DMS53 (cell line): ENCODE results near the gene ATP6V1G1.
"Not testable (repeated sequence)": the region's sequence is repeated elsewhere in the genome, so short reads cannot be mapped to it uniquely, and the experiment has no call there.

ENCODE experiments used
- DNase-seq: peaks from one replicate; lab custom pipeline; 2025; lab: John Stamatoyannopoulos, UW

Gene ATP6V1G1

DNA sequence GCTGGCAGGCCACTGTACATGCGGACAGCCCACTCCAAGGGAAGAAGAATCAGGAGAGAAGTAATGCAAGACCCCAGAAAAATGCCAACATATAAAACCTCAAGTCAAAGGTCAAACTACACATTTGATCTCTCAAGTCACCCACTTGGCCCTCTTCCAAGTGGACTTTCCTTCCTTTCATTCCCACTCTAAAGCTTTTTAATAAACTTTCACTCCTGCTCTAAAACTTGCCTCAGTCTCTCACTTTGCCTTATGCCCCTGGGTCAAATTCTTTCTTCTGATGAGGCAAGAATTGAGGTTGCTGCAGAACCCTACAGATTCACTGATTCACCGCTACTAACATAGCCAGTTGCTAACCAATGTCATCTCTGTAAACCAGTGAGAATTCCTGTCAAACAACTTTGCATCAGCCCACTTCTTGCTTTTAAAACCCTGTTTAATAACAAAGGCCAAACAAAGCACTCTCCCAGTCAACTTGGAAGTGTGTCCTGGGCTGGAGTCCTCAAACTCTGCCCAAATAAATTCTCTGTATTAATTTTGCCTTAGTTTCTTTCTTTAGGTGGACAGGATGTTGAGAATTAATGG lies 6.9 kb upstream of the ATP6V1G1 start:
- DNase-seq = peak; percentile 5

DNA sequence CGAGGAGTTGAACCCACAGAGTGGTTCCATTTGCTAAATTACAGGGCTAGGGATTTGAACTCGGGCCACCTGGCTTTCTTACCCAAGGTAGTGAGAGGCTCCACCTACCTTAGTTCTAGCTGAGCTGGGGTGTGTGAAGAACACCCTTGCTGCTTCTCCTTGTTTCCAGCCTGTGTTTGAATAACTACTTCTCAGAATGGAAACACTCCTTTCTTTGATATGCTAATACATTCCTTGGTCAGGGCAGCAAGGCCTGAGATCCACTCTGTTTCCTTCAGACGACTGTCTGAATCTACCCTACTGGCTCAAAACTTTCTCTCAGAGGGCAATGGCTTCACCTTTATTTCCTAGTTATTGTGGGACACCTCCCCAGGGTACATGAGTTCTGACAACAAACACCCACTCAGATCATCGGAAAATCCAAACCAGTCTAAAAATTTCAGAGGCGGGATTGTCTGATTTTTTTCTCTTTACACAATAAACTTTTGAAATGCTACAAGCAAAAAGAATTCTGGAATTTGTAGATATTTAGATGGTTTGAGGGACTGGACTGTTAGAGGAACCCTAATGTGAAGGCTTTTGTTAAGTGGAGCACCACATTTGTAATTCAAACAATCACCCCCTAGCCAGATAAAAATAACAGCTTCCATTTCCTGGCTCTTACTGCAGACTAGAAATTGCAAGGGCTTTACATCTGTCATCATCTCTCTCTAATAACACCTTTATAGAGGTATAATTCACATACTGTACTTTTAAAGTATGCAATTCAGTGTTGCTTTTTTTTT lies 4.0 kb upstream of the ATP6V1G1 start:
- no peak for DNase-seq

DNA sequence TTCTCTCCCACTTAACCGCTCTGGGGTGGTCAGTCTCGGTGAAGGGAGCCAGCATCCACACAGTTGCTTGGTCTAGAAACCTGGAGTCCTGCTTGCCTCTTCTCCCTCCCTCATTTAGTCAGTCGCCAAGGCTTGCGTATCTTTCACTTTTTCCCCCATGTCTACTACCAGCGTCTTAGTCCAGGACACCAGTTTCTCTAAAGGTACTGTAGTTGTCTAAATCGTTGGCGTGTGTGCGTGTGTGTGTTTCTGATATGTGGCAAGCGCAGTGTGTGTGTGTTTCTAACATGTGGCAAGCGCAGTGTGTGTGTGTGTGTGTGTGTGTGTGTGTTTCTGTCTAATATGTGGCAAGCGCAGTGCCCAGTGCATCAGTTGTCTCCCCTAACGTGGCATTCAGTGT lies 641 bp downstream of the ATP6V1G1 start:
- DNase-seq = peak; percentile 50

DNA sequence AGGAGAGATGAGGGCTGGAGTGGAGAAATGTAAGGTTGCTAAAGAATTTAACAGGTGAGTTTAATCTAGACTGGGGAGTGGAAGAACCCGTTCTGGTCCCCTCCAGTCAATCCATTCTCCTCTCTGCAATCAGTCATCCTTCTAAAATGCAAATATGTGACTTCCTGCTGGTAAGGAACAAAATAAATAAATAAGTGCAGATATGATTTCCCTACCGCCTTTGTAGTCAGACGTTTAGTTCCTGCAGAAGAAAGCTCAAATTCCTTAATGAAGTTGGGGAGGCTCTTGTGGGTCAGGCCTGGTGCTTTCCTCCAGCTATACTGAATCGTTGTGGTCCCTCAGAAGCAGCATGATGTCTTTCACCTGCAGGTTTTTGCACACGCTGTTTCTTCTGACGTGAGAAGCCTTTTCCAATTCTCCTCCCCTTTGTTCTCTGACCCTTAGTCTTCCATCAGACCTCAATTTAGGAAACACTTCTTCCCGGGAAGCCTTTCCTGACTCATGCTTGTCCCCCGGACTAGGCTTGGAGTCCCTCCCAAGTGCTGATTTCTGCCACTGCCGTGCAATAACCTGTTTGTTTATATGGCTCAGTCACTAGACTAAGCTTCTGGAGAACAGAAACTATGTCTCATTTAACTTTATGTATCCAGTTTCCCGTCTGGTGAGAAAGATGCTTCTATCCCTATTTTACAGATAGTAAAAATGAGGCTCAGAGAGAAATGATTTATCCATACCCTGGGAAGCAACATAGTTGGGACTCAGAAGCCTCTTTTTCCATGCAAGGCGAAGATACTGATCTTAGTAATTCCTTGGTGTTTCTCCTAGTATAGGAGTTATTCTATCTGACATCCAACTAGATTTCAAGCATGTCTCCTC lies 1.3 kb downstream of the ATP6V1G1 start:
- DNase-seq = peak; percentile 50

DNA sequence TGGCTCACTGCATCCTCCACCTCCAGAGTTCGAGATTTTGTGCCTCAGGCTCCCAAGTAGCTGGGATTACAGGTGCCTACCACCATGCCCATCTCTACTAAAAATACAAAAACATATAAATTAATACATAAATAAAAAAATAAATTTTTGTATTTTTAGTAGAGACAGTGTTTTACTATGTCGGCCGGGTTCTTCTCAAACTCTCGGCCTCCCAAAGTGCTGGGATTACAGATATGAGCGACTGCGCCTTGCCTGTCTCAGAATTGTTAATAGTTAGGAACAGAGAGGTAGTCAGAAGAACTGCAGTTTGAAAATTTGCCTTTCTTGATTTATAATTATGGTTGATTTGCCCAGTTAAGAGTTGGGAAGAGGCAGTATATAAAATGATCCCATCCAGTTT lies 2.8 kb downstream of the ATP6V1G1 start:
- no peak for DNase-seq

DNA sequence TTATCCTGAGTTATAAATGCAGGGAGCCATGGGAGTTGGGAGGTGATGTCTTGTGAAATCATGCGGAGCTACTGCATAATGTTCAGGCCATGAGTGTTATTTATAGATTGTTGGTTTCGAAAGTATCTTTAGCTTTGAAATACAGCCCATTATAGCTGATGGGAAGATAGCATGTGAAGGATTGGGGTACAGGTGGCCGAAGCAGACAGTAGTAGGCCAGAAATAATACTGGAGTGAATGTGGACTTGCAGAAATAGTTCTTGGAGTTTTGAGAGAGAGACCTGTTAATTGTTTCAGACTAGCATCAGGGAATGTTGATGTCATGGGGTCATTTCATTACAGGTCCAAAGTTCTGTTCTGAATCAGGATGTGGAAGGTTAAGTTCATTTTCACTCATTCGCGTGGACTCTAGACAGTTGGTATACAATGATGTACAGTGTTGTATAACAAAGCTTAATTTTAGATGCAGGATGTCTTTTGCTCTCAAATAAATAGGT lies 3.8 kb downstream of the ATP6V1G1 start:
- no peak for DNase-seq

DNA sequence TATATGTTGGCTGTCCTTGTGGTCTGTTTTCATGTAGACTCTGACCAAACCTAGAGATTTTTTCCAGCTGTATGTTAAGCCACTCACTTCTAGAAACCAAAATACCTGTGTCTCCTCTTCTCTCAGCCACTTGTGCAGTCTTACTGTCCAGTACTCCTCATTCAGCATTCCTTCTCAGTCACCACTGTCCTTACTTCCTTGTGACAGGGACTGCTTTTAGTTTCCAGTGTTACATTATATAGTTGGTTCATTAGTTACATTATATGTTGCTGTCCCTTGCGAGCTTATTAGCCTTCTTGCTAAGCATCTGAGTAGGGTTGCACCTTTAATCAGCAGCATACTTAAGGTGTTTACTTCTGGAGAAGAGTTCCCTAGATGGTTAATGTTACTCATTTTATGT lies 4.3 kb downstream of the ATP6V1G1 start:
- DNase-seq = no peak

DNA sequence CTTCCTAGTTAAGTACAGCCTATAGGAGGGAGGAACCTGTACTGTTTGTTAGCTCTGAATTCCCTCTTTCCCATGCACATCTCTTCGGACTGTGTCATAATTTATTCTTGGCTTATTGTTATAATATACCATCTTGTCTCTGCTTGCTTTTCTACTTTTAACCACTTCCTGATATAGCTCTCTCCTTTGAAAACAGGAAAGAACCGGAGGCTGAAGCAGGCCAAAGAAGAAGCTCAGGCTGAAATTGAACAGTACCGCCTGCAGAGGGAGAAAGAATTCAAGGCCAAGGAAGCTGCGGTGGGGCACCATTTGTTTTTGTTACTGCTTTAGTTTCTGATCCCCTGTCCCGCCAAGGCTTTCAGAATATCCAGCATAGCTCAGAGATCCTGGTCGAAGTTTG lies 4.8 kb downstream of the ATP6V1G1 start:
- DNase-seq = no peak

DNA sequence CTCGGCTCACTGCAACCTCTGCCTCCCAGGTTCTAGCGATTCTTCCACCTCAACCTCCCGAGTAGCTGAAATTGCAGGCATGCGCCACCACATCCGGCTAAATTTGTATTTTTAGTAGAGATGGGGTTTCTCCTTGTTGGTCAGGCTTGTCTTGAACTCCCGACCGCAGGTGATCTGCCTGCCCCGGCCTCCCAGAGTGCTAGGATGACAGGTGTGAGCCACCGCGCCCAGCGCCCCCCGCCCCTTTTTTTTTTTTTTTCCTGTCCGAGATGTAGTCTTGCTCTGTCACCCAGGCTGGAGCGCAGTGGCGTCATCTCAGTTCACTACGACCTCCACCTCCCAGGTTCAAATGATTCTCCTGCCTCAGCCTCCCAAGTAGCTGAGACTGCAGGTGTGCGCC lies 6.6 kb downstream of the ATP6V1G1 start:
- DNase-seq = no peak

DNA sequence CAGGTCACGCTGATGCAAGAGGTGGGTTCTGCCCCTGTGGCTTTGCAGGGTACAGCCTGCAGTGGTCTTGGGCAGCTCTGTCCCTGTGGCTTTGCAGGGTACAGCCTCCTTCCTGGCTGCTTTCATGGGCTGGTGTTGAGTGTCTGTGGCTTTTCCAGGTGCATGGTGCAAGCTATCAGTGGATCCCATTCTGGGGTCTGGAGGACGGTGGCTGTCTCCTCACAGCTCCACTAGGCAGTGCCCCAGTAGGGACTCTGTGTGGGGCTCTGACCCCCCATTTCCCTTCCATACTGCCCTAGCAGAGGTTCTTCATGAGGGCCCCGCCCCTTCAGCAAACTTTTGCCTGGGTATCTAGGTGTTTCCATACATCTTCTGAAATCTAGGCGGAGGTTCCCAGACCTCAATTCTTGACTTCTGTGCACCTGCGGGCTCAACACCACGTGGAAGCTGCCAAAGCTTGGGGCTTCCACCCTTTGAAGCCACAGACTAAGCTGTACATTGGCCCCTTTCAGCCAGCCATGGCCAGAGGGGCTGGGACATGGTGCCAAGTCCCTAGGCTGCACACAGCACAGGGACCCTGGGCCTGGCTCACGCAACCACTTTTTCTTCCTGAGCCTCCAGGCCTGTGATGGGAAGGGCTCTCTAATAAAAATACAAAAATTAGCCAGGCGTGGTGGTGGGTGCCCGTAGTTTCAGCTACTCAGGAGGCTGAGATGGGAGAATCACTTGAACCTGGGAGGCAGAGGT lies 13.1 kb downstream of the ATP6V1G1 start:
- not testable (repeated sequence) for DNase-seq

DNA sequence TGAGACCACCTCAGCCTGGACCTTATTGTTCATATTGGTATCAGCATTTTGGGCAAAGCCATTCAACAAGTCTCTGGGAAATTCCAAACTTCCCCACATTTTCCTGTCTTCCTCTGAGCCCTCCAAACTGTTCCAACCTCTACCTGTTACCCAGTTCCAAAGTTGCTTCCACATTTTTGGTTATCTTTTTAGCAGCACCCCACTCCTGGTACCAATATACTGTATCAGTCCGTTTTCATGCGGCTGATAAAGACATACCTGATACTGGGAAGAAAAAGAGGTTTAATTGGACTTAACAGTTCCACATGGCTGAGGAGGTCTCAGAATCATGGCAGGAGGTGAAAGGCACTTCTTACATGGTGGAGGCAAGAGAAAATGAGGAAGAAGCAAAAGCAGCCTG lies 14.2 kb downstream of the ATP6V1G1 start:
- not testable (repeated sequence) for DNase-seq

DNA sequence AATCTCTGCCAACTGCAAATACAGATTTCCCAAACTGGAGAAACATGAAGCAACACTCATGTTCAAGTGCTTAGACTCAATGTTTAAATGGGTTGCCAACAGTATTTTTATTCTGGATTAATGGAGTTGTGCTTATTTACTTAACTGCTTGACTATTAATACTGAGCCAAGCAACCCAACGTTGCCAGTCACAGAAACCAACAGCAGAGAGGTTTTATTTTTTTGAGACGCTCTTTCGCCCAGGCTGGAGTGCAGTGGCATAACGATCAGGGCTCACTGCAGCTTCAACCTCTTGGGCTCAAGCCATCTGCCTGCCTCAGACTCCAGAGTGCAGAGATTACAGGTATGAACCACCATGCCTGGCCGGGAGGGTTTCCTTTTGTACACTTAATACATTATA lies 15.1 kb downstream of the ATP6V1G1 start:
- no peak for DNase-seq

DNA sequence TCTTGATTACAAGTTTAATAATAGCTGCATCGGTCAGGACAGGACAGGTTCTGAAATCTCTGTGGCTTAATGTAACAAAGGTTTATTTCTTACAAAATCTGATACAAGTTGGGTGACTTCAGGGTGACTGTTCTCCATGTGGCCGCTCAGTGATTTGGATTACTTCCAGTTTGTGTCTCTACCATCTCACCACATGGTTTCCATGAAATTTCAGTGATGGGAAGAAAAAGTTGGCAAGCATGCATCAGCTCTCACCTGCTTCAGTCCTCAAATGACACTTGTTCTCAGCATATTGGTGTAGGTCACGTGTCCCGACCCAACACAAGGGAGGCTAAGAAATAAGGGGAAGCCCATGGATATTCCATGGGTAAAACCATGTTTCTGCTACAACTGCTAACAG lies 15.7 kb downstream of the ATP6V1G1 start:
- DNase-seq = no peak

DNA sequence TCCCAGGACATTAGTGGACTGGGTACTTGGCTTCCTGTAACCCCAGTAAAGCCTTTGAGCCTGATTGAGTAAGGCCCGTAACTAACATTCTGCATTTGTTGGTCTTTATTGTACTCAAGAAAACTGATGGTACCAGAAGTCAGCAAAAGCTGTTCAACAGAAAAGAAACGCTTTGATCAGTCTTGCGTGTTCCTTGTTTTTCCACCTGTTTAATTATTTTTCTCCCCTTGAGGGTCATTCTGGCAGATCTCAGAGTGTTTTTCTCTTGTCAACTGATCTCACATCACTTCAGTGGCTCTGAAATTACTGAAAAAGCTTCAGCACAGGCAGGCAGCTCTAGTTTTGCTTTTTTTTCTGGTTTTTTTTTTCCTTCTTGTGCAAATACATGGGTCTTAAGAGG lies 17.4 kb downstream of the ATP6V1G1 start:
- no peak for DNase-seq

DNA sequence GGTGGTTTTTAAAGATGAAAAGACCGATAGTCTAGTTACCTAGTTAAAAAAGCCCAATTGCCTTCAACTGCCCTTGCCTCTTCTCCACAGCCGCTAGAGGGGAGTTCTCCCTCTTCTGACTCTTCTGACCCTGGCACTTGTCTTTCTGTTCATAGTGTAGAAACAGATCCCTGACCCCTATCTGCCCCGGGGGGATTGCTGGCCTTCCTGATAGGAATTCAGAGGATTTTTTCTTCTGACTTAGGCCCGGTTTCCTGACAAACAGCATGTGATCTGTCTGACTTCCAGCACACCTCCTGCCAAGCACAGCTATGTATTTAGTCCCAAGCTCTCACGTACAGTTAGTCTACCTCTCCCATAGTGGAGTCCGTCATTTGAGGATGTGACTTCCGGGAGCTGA lies 18.5 kb downstream of the ATP6V1G1 start:
- DNase-seq = no peak

DNA sequence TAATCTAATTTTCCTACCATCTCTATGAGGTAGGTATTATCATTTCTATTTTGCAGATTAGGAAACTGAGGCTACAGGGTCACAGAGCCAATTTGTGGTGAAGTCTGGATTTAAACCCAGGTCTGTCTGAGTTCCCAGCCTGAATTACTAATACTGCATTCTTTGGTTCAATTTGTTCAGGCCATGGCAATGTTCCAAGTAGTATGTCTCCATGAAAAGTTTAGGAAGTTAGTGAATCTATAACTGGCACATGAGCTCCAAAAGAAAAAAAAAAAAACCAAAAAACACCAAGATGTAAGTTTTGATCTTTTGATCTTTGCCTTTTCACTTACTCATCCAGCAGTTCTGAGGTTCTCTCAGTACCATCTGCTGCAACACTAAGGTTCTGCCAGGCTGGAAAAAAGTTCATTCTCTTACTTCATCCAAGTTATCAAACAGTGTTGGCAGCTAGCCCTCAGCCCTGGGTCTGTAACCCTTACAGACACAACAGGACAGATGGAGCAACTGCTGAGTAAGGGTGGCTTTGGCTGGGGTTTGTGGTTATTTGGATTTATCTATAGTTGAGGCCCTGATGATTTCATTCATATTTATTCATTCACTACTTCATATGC lies 19.1 kb downstream of the ATP6V1G1 start:
- no peak for DNase-seq

DNA sequence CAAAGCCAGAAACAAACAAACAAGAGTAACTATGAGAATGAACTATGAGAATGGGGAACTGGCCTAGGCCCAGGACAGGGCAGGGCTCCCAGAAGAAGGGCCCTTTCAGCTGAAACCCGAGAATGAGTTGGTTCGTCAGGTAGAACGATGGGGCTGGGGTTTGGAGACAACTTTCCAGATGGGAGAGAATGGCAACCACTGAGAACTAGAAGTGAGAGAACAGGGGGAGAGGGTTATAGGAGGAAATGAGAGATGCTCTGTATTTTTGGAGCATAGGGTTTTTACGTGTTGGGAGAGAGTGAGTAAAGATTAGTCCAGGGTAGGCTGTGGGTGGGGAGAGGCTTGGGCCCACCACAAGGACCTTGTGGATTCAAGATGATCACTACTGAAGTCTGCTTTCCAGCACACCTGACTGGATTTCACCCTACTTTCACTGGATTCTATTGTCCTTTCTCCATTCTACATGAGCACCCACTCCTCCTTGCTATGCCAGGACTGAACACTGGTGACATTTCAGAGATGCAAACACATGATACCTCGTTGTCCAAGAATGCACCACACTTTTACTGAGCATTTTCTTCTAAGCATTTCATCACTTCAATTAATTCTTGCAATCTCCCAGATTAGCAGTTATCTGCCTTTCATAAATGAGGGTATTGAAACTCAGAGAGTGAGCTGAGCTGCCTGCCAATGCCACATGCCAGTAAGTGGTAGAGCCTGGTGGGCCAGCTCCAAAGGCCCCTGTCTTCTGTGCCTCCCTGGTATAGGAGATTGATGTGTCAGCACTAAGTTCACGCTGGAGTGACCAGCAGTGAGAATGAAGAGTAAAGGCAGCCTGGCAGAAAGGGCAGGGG lies 20.3 kb downstream of the ATP6V1G1 start:
- no peak for DNase-seq

DNA sequence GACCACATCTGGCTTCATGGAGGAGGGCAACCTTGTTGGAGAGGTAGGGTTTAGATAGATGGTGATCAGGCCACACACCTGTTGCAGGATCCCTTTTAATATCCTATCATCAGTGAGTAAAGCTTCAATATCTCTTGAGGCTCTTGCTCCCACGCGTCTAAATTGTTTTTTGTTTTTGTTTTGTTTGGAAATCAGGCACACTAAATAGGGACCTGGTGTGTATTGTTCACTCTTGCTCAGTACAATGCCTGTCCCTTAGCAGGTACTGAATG lies 20.9 kb downstream of the ATP6V1G1 start:
- DNase-seq = no peak

DNA sequence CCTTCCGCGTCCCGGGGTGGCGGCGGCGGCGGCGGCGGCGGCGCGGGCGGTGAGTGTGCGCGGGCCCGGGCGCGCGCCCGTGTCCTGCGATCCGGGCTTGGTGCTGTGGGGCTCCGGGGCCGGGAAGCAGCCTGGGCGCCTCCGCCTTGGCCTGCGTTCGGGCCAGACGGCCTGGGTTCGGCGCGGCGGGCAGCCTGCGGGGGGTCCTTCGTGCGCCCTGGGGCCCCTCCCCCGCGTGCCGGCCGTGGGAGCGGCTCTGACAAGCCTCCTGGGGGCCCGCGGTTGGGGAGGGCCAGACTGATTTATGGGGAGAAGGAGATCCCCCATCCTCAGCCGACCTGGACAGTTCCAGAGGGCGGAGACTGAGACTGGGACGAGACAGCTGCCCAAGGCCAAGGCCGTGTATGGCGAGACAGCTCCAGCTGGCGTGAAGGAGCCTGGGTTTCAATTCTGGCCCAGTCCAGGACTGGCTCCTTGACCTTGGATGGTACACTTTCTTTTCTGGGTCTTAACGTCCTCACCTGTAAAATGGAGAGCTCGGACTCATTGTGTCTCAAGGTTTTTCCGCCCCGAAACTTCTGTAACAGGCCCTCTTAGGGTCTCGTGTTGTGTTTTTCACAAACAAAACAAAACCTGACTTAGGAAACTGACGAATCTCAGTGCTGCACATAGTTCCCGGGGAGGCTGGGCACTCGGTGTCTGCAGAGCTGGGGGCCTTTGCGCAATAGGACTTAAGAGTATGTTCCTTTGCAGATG lies 24.1 kb downstream of the ATP6V1G1 start:
- DNase-seq = peak; percentile 76

DNA sequence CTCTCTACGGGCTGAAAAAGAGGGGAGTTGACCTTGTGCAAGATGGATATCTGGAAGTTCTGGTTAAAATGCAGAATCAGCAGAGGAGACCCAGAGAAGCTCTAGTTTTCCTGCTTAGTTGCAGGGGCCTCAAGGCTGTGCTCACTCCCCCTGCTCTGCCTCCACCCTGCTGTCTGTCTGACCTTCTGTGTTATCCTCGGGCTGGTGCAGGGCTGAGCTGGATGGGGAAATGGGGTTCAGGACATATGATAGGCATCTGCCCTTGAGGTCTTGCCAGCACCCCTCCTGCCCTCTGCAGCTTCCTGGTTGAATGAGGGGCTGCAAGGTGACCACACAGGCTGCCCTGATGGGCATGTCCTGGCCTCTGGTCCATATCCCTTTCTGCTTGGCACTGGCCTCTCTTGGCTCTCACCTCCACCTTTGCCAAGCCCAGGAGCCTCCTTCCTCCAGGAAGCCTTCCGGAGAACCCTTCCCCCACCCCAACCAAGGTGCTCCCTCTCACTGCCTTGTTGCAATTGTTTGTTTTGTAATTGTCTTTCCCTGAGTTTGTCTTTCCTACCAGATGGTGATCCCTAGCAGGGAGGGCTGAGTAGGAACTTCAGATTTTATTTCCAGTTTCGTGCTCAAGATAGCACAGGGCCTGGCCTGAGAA lies 24.8 kb downstream of the ATP6V1G1 start:
- DNase-seq = peak; percentile 29
